GM12801 (cell line): ENCODE measurements around the gene PCDHA1.

Source experiments
- TF ChIP-seq, protein P1 (sequence below): IDR thresholded peaks from one replicate; pipeline ENCODE4 v1.5.1; 2011; ENCODE audit warnings: control low read depth; ENCODE audit not compliant: insufficient read length; ENCODE audit errors: extremely low read depth

The PCDHA1 gene

DNA sequence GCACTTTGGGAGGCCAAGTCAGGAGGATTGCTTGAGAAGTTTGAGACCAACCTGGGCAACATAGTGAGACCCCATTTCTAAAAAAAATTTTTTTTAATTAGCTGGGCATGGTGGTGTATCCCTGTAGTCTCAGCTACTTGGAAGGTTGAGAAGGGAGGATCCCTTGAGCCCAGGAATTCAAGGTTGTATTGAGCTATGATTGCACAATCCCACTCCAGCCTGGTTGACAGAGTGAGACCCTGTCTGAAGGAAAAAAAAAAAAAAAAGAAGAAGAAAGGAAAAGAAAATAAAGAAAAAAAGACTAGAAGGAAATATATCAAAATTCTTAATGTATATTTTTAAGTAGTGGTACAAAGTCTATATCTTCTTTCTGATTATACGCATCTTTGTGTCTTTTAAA lies 236.4 kb downstream of the PCDHA1 start:
- TF ChIP-seq, protein P1, sequence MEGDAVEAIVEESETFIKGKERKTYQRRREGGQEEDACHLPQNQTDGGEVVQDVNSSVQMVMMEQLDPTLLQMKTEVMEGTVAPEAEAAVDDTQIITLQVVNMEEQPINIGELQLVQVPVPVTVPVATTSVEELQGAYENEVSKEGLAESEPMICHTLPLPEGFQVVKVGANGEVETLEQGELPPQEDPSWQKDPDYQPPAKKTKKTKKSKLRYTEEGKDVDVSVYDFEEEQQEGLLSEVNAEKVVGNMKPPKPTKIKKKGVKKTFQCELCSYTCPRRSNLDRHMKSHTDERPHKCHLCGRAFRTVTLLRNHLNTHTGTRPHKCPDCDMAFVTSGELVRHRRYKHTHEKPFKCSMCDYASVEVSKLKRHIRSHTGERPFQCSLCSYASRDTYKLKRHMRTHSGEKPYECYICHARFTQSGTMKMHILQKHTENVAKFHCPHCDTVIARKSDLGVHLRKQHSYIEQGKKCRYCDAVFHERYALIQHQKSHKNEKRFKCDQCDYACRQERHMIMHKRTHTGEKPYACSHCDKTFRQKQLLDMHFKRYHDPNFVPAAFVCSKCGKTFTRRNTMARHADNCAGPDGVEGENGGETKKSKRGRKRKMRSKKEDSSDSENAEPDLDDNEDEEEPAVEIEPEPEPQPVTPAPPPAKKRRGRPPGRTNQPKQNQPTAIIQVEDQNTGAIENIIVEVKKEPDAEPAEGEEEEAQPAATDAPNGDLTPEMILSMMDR = no peak

DNA sequence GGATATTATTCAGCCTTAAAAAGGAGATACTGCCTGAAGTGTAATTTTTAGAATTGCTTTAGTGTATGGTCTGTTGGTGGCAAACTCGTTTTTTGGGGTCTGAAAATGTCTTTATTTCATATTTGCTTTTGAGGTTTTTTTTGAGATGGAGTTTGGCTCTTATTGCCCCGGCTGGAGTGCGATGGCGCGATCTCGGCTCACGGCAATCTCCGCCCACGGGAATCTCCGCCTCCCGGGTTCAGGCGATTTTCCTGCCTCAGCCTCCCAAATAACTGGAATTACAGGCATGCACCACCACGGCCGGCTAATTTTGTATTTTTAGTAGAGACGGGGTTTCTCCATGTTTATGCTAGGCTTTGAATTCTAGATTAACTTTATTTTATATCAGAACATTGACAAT lies 245.1 kb downstream of the PCDHA1 start:
- TF ChIP-seq, protein P1 = no peak

DNA sequence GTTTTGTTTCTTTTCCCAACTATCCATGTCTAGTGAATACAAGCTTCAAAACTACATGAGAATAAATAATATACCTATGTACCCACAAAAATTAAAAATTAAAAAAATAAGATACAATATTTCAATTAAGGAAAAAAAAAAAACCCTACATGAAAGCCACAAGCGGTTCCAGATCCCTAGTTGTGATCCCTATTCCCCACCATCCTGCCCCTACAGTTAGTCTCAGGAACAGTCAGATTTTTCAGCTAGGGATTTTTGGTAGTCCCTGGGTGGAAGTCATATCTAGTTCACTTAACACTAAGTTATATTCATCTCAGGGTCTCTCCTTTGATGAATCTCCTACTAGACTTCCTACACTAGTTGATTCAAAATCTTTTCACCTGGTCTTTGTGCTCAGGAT lies 246.7 kb downstream of the PCDHA1 start:
- TF ChIP-seq, protein P1 = no peak

DNA sequence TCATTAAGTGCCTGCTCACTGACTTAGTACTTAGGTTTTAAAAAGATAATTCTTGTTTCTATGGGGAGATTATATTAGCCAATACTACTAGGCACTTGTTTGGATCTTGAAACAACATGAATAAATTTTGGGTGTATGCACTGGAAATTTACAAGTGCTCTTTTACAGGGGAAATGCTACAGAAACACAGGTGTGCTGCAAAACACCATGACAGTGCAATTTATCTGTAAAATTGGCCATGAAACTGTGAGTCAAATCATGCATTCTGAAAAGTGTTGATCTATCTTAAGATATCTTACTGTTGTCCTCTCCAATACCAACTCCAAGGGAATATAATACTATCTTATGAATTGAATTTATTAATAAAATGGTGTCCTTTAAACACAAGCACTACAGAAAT lies 253.1 kb downstream of the PCDHA1 start:
- TF ChIP-seq, protein P1 = no peak

DNA sequence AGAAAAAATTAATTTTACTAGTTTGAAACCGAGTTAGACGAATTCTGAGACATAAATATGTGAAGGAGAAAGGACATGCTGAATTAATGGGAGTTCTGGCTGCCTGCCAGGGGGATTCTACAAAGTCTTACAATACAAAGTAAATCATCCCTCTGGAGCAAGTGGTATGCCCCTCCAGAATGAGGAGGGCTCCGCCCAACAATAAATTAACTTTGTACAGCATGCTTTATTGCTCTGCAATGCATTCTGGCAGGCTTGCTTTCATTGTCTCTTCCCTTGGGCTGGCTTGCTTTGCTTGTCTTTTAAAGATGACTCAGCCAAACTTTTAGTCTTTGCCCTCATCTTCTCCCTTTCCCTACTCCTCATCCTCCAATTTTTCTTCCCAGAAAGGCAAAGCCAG lies 253.6 kb downstream of the PCDHA1 start:
- TF ChIP-seq, protein P1 = no peak

DNA sequence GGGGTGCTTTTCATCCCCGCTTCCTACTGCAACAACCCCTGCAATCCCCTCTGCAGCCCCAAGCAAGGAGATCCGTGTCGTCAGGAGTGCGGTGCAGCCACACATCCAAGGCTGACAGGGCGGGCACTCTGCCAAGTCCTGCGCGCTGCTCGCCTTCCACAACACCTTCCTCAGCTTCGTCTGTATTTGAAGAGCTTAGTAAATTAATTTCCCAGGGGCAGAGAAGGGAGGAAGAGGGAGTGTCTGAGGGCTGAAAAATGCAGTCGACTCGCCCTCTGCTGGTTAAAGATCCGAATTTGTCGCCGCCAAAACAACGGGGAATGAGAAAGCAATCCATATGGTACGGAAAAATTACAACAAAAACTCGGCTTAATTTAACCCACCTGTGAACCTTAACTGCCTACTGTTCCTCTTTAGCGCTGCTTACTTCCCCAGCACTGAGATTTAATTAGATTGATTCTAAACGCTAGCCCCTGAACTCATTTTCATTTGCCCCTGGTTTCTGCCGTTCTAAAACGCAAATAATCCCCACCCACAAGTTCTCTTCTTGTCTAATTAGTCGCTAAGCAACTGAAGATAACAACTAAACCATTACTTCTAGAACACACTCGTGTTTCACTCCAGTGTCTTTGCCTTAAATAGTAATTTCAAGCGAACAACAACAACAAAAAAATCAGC lies 254.3 kb downstream of the PCDHA1 start:
- TF ChIP-seq, protein P1 = no peak

DNA sequence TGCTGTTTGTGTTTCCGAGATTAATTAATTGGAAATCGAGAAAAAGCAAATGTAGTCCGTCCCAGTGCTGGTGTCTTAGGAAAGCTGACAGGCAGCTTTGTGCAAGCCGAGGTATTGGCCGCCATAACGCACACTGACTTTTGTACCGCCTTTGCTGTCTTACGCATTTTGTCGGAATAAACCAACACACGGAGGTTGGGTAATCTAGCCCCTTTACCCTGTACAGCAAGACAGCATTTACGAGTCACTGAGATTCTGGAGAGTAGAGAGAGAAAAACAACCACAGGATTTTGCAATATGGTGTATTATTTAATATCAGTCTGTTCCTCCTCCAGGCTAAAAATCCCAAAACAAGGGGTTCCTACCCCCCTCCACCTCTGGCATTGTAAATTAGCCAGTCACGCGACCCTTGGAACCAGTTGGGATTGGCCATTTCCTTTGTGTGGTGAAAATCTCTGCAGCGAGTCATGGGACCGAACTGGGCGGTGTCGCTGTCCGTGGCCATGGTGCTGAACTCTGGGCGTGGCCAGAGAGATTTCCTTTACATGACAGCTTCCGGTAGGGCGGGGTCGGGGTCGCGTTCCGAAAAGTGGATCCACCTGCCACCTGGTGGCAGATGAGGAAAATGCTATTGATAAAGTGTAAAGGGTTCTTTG lies 255.0 kb downstream of the PCDHA1 start:
- TF ChIP-seq, protein P1 = no peak

DNA sequence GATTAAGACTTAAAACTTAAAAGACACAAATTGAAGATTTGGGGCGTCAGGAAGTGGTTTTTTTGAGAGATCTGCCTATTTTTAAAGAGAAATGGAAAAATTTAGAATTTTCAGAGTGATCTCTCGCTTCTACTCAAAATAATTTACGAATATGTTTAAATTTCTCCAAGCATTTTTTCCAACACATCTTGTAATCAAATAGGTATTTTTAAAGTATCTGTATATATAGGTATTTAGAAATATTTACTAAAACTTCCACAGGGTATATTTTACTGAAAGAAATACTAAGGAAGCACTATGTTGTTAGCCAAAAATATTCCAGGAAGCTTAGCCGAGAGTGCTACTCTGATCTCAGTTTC lies 255.5 kb downstream of the PCDHA1 start:
- TF ChIP-seq, protein P1 = no peak
